ENCODE data around the gene DSC1.

Gene DSC1

DNA sequence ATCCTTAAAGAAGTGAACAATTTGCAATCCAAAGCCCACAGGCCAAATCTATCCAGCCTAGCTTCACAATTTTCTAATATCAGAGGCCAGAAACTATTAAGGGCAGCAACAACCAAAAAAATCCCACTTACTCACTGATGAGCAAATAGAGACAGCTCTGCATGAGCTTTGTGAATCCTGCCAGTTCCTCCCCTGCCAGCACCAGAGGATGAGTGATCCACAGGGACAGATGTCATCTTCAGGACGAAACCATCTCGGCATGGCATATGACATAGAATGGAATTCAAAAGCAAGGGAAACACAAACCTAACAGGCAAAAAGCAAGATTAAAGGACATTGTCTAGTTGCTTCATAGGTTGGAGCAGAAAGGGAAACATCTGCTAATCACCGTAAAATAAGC is 58.2 kb downstream of the DSC1 start:
- Histone ChIP-seq H3K9me3 (ENCODE audit: insufficient read depth, low read length) (no peaks in the 10 kb centered on the region), H3K79me2 (ENCODE audit: low read length) (no peaks in the 10 kb centered on the region), H3K4me3 (ENCODE audit: low read length) (no peak overlapping the region), H4K20me1 (ENCODE audit: insufficient read depth, low read length) (no peaks in the 10 kb centered on the region), H3K4me1 (ENCODE audit: low read length) (no peaks in the 10 kb centered on the region), H3K4me2 (ENCODE audit: low read length) (no peak overlapping the region), H3K36me3 (replicated peaks; ENCODE audit: low read depth, low read length) (no peaks in the 10 kb centered on the region), H3K27me3 (ENCODE audit: low read depth, low read length) (no peaks in the 10 kb centered on the region), H3K27ac (ENCODE audit: low read length) (no peak overlapping the region), H3K9ac (ENCODE audit: low read length) (no peak overlapping the region), H2AFZ (ENCODE audit: low read depth, low read length) (no peak overlapping the region)
- TF ChIP-seq EZH2phosphoT487 (IDR thresholded peaks at IDR 0.05; ENCODE audit: low read depth): no peak
- TF ChIP-seq, protein P1, sequence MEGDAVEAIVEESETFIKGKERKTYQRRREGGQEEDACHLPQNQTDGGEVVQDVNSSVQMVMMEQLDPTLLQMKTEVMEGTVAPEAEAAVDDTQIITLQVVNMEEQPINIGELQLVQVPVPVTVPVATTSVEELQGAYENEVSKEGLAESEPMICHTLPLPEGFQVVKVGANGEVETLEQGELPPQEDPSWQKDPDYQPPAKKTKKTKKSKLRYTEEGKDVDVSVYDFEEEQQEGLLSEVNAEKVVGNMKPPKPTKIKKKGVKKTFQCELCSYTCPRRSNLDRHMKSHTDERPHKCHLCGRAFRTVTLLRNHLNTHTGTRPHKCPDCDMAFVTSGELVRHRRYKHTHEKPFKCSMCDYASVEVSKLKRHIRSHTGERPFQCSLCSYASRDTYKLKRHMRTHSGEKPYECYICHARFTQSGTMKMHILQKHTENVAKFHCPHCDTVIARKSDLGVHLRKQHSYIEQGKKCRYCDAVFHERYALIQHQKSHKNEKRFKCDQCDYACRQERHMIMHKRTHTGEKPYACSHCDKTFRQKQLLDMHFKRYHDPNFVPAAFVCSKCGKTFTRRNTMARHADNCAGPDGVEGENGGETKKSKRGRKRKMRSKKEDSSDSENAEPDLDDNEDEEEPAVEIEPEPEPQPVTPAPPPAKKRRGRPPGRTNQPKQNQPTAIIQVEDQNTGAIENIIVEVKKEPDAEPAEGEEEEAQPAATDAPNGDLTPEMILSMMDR (IDR thresholded peaks at IDR 0.05; ENCODE audit: low read depth, low read length): no peak

DNA sequence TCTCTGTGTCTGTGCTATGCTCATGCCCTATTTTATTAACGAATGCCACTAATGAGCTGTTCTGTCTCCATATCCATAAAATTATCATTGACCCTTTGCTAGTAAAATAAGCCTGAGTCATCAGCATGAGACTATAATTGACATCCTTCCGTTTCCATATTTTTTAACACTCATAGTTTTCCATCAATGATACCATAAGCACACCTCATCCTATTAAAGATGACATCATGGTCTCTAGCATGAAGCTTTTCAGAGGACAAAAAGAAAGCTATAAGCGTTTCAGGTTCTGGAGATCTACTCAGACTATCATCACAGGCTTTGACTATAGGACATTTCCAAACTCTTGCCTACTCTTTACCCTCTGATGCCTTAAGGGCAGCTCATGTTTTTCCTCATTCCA is 59.2 kb downstream of the DSC1 start:
- no peak overlapping the region for H3K4me3 ChIP-seq (ENCODE audit: low read length)
- H3K9me3 ChIP-seq (ENCODE audit: insufficient read depth, low read length): no peaks in the 10 kb centered on the region
- TF ChIP-seq EZH2phosphoT487 (IDR thresholded peaks at IDR 0.05; ENCODE audit: low read depth): no peak
- TF ChIP-seq, protein P1 (IDR thresholded peaks at IDR 0.05; ENCODE audit: low read depth, low read length): no peak
- no peak overlapping the region for H3K9ac ChIP-seq (ENCODE audit: low read length)
- H3K27ac ChIP-seq (ENCODE audit: low read length): no peak overlapping the region
- H3K36me3 ChIP-seq (replicated peaks; ENCODE audit: low read depth, low read length): no peaks in the 10 kb centered on the region
- H3K79me2 ChIP-seq (ENCODE audit: low read length): no peaks in the 10 kb centered on the region
- H4K20me1 ChIP-seq (ENCODE audit: insufficient read depth, low read length): no peaks in the 10 kb centered on the region
- H2AFZ ChIP-seq (ENCODE audit: low read depth, low read length): no peak overlapping the region
- H3K27me3 ChIP-seq (ENCODE audit: low read depth, low read length): no peaks in the 10 kb centered on the region
- H3K4me1 ChIP-seq (ENCODE audit: low read length): no peaks in the 10 kb centered on the region
- H3K4me2 ChIP-seq (ENCODE audit: low read length): no peak overlapping the region

DNA sequence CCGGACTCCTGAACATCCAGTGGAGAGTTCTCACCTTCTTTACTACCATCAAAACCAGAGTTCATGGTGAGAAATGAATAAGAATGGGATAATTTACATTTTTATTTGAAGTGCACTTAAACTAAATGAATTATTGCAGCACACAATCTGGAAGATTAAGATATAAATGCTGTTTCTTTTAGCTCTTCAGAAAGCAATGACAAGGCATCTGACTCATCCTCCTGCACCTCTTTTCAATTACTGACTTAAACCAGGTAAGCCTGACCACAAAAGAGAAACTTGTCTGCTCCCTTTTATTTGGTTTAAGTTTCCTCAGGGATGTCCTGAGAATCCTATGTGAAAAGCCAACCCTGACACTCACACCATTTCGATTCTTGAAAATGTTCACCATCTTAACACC is 59.7 kb downstream of the DSC1 start:
- no peak overlapping the region for H3K4me2 ChIP-seq (ENCODE audit: low read length)
- H3K36me3 ChIP-seq (replicated peaks; ENCODE audit: low read depth, low read length): no peaks in the 10 kb centered on the region
- H3K9me3 ChIP-seq (ENCODE audit: insufficient read depth, low read length): no peaks in the 10 kb centered on the region
- no peak overlapping the region for H3K4me3 ChIP-seq (ENCODE audit: low read length)
- H3K27ac ChIP-seq (ENCODE audit: low read length): no peak overlapping the region
- TF ChIP-seq, protein P1 (IDR thresholded peaks at IDR 0.05; ENCODE audit: low read depth, low read length): no peak
- no peak for TF ChIP-seq EZH2phosphoT487 (IDR thresholded peaks at IDR 0.05; ENCODE audit: low read depth)
- H2AFZ ChIP-seq (ENCODE audit: low read depth, low read length): no peak overlapping the region
- no peaks in the 10 kb centered on the region for H3K4me1 ChIP-seq (ENCODE audit: low read length)
- H3K9ac ChIP-seq (ENCODE audit: low read length): no peak overlapping the region
- no peaks in the 10 kb centered on the region for H4K20me1 ChIP-seq (ENCODE audit: insufficient read depth, low read length)
- H3K79me2 ChIP-seq (ENCODE audit: low read length): no peaks in the 10 kb centered on the region
- H3K27me3 ChIP-seq (ENCODE audit: low read depth, low read length): no peaks in the 10 kb centered on the region

DNA sequence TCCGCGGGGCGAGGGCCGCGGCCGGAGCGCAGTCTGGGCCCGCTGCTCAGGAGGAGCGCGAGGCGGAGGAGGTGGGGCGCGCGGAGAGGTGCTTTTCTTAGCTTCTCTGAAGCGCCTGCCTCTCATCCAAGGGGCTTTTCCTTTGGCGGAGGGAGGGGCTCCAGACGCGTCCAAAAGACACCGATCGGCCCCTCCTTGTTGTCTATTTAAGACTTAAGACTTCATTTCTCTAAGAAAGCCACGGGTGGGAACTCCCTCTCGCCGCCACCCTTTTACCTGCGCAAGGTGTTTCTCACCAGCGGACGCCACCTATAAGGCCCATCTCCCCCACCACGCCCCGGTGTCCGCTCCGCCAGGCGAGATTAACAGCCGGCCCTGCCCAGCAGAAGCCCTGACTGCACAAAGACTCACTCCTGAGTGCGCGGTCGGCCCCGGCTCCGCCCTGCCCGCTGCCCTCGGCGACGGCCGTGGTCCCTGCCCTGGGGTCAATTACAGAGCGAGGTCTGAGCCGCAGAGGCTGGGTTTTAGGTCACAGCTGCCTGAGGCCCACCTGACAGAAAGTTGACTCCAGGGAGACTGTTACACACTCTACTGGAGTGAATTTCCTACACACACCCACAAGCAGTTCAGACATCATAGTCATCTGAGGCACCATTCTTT is 60.5 kb downstream of the DSC1 start, which contains the start of gene DSC2:
DSC2 (minus strand) TSS at position 397 of the 660 bp plus-strand sequence. CDS start 450 bp downstream, outside the sequence.
- Histone ChIP-seq H2AFZ (ENCODE audit: low read depth, low read length) (no peak within 1 kb of the TSS), H3K36me3 (replicated peaks; ENCODE audit: low read depth, low read length) (no peaks in the 10 kb centered on the region), H3K79me2 (ENCODE audit: low read length) (no peaks in the 10 kb centered on the region), H3K4me3 (ENCODE audit: low read length) (no peak within 1 kb of the TSS), H3K9me3 (ENCODE audit: insufficient read depth, low read length) (no peaks in the 10 kb centered on the region), H3K4me2 (ENCODE audit: low read length) (no peak within 1 kb of the TSS), H3K27ac (ENCODE audit: low read length) (no peak within 1 kb of the TSS), H3K9ac (ENCODE audit: low read length) (no peak within 1 kb of the TSS), H3K27me3 (ENCODE audit: low read depth, low read length) (no peaks in the 10 kb centered on the region), H3K4me1 (ENCODE audit: low read length) (no peaks in the 10 kb centered on the region), H4K20me1 (ENCODE audit: insufficient read depth, low read length) (no peaks in the 10 kb centered on the region)
- TF ChIP-seq, protein P1 (IDR thresholded peaks at IDR 0.05; ENCODE audit: low read depth, low read length): no peak
- TF ChIP-seq EZH2phosphoT487 (IDR thresholded peaks at IDR 0.05; ENCODE audit: low read depth): no peak

Measured in OCI-LY3 (cell line).